Activated CD4-positive, alpha-beta T cell treated with anti-CD3 and anti-CD28 coated beads for 24 hours (primary cell): ENCODE data around the gene PRRC2A.
A peak's percentile ranks its signal among the peaks of the same experiment; 100 is the strongest.

Source experiments
- DNase-seq, 2 donors: peaks; one replicate each; pipeline ENCODE4 v3.0.0-alpha.2; 2020; ENCODE audit warnings: low read depth in 2 of 2

Gene PRRC2A

DNA sequence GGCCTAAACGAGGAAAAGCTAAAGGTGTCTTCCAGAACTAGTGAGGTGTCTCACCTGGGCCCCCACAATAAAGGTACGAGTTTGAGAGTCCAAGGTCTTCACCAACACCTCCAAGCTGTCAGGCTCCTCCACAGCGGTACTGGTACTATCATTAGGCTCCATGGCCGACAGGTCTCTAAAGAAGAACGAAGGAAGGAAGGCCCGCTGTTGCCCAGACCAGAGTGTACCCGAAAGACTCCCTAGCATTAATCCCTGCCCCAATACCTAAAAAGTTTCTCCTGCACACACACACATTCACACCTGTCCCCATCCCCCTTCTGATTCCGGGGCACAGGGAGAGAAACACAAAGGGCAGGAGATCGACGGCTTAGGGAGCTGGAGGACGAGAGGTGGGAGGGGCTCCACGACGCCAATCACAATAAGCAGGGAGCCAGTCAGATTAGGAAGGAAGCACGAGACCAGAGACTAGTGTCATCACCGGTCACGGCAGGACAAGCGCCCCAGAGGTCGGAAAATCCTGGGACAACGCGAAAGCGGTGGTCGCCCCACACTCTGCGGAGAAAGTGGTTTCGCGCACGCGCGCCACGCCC, 31.2 kb downstream of the PRRC2A start:
- peak in 1 of 2 donors; percentile 53 for DNase-seq

GRCh38 chr6:31652925-31653724, 32.6 kb downstream of the PRRC2A start:
- peak; percentile 78 for DNase-seq

- no peak for DNase-seq
Measured at GRCh38 chr6:31654574-31655348, 34.2 kb downstream of the PRRC2A start.

- no peak for DNase-seq
Measured at GRCh38 chr6:31655349-31656237, 35.1 kb downstream of the PRRC2A start, which contains the start of gene APOM. Gene APOM, plus strand, starts transcription at chr6:31655894. Its CDS starts 73 bp downstream, at chr6:31655967.

- DNase-seq, result no peak
Measured at GRCh38 chr6:31657406-31658157, 37.1 kb downstream of the PRRC2A start.

- DNase-seq, result no peak
Measured at GRCh38 chr6:31658158-31658688, 37.7 kb downstream of the PRRC2A start.

DNA sequence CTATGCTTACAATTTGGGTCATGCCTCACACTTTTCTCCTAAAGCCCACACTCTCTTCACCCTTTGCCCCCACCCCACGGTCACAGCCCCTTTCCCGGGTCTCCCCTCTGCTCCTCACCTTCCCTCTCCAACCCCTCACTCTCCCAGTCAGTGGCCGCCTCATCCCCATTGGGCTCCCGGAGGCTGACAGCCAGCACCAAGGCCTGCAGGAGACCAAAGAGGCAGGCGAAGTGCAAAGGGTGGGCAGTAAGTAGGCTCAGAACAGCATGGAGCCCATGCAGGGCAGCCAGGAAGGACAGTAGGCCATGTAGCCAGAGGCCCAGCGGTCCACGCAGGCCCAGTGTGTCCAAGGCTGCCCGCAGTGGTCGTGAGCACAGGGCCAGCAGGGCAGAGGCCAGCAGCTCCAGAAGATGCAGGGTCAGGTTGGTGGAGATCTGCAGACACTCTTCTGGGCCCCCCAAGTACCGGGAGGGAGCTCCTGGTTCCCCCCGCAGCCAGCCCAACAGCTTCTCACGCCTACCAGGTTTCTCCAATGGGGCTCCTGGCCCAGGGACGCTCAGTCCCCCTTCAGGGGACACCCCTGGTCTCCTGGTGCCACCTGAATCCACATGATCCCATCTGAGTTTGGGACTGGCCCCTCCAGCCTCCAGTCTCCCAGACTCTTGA, 38.6 kb downstream of the PRRC2A start:
- DNase-seq, result no peak

GRCh38 chr6:31659649-31660380, 39.3 kb downstream of the PRRC2A start:
- peak in 1 of 2 donors; percentile 28 for DNase-seq

- peak; percentile 56 to 75 for DNase-seq
Measured at GRCh38 chr6:31660381-31661261, 40.1 kb downstream of the PRRC2A start, which contains the start of gene C6orf47. Gene C6orf47, minus strand, starts transcription at chr6:31660778. Its CDS starts 831 bp downstream, at chr6:31659947.

- no peak for DNase-seq
Measured at GRCh38 chr6:31661262-31662123, 41.0 kb downstream of the PRRC2A start.

DNA sequence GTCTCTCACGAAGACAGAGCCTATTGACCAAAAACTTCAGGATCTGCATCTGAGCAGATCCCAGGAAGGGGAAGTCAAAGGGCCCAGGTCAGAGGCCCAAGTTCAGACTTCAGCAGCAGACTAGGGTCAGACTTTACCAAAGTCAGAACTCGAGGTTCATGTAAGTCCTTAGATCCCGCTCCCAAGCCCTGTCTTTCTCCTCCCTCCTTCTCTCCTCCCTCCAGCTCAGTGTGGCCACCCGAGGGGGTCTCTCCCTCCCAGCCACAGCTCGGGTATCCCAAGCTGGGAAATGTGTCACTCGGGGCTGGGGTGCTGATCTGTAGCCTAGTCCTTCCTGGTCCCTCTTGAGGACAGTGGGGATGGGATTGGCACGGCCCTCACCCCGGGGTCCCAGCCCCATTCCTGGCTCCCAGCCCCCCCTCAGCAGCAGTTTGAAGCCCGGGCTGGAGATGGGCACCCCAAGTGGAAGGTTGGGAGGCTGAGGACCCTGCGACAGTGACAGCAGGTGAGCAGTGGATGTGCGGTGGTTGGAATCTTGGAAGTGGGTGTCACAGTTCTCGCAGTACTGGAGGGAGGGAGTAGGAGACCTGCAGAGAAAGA, 41.7 kb downstream of the PRRC2A start:
- DNase-seq, result no peak

- no peak for DNase-seq
Measured at GRCh38 chr6:31663126-31663960, 42.8 kb downstream of the PRRC2A start.

DNA sequence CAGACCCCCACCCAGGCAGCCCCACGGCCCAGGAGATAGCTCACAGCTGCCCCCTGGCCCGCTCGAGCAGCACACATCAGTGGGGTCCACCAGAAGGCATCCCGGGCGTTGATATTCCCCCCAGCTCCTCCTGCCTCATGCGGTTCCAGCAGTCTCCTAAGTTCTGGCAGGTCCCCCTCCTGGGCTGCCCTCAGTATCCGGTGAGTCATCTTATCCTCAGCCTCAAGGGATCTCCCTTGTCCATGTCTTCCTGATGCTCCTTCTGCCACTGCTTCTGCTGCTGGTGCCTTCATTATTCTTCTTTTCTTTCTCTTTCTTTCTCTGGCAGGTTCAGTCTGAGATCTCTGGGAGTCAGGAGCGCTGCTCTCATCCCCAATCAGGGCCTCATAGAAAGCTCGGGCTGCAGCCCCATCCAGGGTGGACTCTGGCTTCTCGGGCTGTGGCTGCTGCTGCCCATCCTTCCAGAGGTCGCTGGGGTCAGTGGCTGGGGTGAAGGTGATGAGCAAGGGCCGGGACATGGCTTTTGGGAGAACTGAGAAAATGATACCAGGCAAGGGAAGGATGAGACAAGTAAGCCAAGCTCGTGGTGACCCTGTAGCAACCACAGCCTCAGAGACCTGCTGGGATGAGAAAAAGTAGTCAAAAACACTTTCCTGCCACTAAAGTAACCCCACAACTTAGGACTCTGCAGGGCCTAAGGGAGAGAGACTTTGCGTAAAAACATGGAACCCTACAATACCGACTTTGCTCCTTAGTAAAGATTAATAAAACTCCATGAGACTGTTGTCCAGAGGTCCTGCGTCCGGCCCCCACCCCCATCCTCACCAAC, 43.7 kb downstream of the PRRC2A start:
- no peak for DNase-seq

- DNase-seq, result peak; percentile 74 to 75
Measured at GRCh38 chr6:31664790-31665500, 44.4 kb downstream of the PRRC2A start, which contains the start of gene GPANK1. Gene GPANK1, minus strand, starts transcription at chr6:31664997. Its CDS starts 519 bp downstream, at chr6:31664478.
